AG09319 (cell line): ENCODE data around the gene SLC16A14.

Experiments
- DNase-seq: peaks from one replicate; pipeline ENCODE4 v3.0.0-alpha.2; 2010; ENCODE audit warnings: low read depth; ENCODE audit errors: extremely low read depth
- CTCF ChIP-seq: IDR thresholded peaks from 2 replicates; pipeline ENCODE4 v1.5.1; 2011; ENCODE audit warnings: low read depth, mild to moderate bottlenecking, inconsistent platforms, low read length, moderate library complexity

The SLC16A14 gene

DNA sequence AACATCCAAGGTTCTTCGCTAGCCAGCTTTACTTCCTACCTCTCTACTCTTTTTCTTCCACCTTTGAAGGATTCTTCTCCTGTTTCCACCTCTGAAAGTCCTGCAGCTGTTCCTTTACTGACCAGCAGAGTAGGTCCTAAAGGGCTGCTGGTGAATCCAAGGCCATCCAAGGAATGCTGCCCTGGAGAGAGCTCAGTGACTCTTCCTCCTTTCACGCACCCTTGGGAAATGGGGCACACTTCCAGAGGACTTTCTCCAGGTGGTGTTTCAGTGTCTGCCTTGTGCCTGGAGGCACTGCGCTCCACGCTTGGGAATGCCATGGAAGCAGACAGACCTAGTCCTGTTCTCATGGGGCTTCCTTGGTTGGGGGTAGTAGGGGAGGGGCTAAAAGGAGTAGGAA lies 45.4 kb downstream of the SLC16A14 start:
- DNase-seq: no peak
- TF ChIP-seq CTCF: no peak

GRCh38 chr2:230019742-230020141 lies 49.0 kb downstream of the SLC16A14 start:
- TF ChIP-seq CTCF: no peak
- DNase-seq: no peak

- no peak for DNase-seq
- TF ChIP-seq CTCF: no peak
These were observed 50.6 kb downstream of the SLC16A14 start for GRCh38 chr2:230018153-230018552.

DNA sequence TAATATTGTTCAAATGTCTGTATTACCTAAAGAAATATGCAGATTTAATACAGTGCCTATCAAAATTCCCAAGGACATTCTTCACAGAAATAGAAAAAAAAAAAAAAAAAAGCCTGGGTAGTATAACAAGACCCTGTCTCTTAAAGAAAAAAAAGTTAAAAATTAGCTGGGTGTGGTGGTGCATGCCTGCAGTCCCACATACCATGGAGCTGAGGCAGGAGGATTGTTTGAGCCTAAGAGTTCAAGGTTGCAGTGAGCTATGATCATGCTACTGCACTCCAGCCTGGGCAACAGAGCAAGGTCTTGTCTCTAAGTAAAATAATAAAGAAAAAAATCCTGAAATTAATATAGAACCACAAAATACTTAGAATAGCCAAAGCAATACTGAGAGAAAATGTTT lies 51.9 kb downstream of the SLC16A14 start:
- no peak for DNase-seq
- no peak for TF ChIP-seq CTCF

- TF ChIP-seq CTCF: no peak
- DNase-seq: no peak
These were observed 56.3 kb downstream of the SLC16A14 start for GRCh38 chr2:230012267-230012884.

- no peak for DNase-seq
- TF ChIP-seq CTCF: no peak
These were observed 57.1 kb downstream of the SLC16A14 start for GRCh38 chr2:230011617-230012016.

DNA sequence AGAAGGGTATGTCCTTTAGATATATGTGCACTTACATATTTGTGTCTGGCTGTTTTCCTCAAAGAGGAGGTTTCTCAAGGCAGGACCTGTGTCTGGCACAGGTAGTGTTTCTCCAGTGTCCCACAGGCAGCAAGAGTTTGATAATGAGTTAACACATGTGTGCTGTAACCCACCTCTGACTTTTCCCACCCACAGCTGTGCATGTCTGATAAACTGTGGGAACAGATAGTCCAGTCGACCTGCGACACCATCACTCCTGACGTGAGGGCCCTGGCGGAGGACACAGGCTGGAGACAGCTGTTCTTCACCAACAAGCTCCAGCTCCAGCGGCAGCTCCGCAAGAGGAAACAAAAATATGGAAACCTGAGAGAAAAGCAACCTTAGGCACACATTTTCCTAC lies 58.2 kb downstream of the SLC16A14 start:
- DNase-seq: no peak
- TF ChIP-seq CTCF: no peak
